Stimulated activated CD4-positive, alpha-beta T cell treated with anti-CD3 and anti-CD28 coated beads, TNF-alpha, amount 100 ng/mL, for 1 hour (primary cell): Measurements from ENCODE around the gene NADK.

Experiments
- DNase-seq, 3 donors: peaks; one replicate each; pipeline ENCODE4 v3.0.0-alpha.2; 2020; ENCODE audit warnings: low read depth in 3 of 3, low spot score in 1 of 3

The NADK gene

DNA sequence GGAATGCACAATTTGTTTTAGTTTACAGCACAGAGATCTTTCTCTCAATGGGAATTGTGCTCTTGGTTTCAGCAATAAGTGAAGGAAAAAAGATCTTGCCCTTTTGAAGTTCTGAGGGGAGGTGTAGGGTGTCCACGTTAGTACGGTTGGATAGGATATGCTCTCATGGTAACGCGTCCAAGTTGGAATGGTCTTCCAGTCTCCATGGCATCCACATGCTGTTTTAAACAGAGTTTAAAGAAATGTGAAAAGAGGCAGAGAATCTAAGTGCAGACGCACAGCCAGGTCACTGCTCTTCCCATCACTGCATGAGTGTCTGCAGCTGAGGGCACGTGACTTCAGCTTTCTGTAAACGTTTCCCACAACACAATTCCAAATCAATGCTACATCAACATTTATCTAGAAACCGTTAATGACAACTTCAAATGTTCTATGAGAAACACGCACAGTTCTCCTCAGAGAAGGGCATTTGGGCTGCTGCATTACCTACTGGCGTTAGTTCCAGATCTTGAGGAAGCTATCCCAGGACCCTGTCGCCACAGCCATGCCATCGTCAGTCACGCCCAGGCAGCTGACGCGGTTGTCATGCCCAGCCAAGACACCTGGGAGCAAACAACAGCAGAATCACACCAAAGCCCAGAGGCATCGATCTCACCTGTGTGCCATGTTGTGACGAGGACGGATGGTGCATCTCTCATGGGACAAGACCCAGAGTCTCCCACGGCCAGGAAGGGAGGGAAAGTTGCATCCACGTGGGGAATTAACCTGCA lies 8.8 kb upstream of the NADK start:
- DNase-seq, result no peak

- DNase-seq, result no peak
These were observed 7.4 kb upstream of the NADK start for GRCh38 chr1:1785666-1786065.

DNA sequence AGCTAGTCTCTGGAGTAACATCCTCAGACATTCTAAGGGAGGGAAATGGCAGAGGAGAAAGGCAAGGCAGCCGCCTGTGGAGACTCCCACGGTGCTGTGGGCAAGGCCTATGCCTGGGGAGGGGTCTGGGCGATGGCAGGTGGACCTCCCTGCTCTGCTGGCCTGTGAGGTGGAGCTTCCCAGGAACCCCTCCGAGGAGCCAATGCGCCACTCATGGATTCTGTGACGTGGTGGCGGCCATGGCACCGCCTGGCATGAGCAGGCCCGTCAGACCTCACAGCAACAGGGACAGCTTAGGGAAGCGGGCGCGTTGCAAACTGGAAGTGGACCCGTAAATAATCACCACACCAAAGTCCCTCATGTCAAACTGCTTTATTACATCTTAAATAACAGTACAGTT lies 6.7 kb upstream of the NADK start:
- DNase-seq, result no peak

DNA sequence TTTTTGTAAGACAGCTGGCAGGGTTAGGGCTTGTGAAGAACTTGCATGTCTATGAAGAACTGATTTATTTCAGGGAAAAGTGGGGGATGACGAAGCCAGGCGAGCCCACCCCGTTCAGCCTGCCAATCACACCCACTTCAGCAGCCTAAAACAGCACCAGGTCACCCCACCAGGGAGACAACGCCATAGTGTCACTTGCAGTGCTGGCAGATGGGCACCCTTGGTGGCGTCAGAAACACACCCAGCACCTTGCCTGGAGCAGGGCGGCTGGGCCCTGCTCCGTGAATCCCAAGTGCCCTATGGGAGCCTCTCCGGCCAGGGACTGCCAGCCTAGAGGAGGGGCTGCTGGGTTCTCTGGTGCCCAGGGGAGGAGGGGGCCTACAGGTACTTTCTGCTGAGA lies 5.0 kb upstream of the NADK start:
- DNase-seq, result no peak

- no peak for DNase-seq
These were observed 4.3 kb upstream of the NADK start for GRCh38 chr1:1782399-1783221.

DNA sequence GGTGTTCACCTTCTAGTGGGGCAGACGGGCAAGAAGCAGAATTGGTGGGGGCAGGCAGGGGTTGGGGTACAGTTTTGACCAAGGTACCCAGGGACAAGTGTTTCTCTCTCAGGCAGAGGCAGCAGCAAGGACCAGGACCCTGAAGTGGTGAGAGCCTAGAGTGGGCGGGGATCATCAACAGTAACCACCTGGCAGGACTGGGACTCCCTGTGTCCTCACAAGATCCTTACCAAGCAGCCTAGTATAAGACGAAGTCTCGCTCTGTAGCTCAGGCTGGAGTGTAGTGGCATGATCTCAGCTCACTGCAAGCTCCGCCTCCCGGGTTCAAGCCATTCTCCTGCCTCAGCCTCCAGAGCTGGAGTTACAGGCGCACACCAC lies 3.2 kb upstream of the NADK start:
- DNase-seq, result no peak

DNA sequence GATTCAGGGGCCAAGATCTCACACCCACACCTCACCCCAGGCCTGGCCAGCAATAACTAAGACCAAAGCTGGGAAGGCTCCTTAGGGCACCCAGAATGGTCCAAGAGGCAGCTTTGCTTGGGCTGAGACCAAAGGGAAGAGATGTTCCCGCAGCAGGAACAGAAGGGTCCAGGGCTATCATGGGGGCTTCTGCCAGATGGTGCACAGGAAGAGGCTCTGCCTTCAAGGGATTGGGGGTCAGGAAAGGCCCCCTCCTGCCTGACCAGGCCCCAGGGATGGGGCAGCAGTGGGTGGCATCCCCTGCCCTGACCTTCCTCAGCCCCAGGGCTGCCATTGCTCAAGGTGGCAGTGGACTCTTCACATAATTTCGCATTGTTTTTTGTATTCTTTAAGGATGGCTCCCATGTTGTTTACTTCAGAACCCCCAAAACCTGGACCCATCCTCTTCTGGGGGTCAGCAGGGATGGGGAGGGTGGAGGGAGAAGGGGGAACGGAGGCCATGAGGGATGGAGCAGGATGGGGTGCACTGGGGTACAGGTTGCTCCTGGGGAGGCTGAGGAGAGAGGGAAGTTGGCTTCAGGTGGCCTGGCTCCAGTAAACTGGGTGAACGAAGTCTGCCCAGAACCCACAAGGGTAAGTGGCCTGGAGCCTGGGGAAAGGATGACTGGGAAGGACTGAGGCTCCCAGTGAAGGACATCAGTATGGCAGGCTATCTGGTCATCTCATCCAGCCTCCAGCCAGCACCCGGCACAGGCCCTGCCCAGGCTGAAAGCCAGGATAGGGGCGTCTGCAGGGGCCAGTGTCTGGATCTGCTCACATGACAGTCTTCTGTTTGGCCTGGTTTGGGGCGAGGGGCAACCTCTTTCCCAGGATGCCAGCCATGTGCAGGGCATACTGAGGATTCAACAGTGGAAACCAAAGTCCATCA lies 2.6 kb upstream of the NADK start:
- no peak for DNase-seq

DNA sequence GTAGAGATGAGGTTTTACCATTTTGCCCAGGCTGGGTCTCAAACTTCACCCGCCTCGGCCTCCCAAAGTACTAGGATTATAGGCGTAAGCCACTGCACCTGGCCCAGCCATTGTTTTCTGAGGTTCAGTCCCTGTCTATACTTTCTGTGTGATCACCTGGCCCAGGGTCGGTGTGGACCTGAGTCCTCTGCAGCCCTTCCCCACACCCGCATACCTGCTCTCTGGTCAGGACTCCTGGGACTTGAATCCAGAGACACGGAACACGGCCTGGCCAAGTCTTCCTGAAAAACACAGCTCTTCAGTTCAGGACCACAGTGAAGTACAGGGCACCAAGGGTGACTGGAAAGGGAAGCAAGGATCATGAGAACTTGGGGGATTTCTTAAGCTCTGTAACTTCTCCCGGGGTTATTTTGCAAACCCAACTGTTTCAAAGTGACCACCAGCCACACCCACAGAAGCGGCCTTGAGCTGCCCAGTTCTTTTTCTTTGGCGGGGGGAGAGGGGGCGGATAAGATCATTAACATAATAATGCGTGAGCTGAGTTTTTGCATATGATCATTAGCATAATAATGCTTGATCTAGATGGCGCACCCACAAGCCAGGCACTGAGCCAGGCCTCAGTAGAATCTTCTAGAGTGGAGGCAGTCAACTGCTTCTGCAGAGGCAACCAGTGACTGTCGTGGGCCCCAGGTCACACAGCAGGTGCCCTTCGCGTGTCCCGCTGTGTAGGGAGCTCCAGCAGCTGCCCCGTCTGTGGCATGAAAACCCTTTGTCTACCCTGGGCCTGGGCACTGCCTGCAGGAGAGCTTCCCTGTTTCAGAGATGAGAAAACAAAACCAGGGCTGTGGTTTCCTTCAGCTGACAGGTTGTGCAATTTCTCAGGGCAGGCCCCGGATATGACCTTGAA lies 1.7 kb upstream of the NADK start:
- peak in 1 of 3 donors; percentile 15 for DNase-seq

DNA sequence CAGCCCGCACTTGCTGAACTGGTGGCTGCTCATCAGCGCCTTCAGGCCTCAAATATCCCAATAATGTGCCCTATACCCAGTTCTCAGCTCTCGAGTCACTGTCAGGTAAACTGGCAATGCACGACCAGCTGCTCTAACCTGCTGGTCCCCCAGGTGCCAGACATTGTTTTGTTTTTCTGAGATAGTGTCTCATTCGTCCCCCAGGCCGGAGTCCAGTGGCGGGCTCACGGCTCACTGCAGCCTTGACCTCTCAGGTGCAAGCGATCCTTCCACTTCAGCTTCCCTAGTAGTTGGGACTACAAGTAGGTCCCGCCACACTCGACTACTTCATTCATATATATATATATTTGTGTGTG lies 1.0 kb upstream of the NADK start:
- DNase-seq, result no peak

- peak; percentile 29 to 63 (median 45) for DNase-seq
These were observed 521 bp upstream of the NADK start for GRCh38 chr1:1778663-1779319.

- DNase-seq, result no peak
These were observed 729 bp downstream of the NADK start for GRCh38 chr1:1777583-1777899.

DNA sequence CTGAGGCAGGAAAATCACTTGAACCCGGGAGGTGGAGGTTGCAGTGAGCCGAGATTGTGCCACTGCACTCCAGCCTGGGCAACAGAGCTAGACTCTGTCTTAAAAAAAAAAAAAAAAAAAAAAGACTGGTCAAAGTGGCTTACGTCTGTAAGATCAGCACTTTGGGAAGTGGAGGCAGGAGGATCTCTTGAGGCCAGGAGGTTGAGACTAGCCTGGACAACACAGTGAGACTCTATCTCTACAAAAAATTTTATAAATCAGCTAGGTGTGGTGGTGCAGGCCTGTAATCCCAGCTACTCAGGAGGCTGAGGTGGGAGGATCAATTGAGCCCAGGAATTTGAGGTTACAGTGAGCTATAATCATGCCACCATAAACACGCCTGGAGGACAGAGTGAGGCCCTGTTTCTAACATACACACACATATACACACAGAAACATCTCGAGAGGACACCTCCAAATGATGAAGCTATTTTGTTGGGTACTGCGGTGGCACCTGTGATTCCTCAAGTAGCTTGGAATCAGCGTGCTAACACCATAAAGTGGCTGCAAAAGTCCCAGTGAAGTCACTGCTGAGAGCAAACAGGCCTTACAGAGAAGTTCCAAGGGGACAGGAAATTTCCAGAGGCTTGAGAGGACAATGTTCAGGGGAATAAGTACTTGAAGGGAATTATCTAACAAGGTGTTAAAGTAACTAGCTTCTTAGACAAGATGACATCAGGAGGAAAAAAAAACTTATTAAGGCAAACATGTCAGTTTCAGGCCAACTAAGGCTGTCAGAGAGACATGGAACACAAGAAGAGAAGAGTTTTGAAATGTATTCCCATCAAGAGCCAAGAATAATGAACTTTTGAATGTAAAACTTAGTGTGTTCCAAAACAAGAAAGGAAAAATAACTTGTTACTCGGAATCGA lies 1.3 kb downstream of the NADK start:
- DNase-seq, result no peak

DNA sequence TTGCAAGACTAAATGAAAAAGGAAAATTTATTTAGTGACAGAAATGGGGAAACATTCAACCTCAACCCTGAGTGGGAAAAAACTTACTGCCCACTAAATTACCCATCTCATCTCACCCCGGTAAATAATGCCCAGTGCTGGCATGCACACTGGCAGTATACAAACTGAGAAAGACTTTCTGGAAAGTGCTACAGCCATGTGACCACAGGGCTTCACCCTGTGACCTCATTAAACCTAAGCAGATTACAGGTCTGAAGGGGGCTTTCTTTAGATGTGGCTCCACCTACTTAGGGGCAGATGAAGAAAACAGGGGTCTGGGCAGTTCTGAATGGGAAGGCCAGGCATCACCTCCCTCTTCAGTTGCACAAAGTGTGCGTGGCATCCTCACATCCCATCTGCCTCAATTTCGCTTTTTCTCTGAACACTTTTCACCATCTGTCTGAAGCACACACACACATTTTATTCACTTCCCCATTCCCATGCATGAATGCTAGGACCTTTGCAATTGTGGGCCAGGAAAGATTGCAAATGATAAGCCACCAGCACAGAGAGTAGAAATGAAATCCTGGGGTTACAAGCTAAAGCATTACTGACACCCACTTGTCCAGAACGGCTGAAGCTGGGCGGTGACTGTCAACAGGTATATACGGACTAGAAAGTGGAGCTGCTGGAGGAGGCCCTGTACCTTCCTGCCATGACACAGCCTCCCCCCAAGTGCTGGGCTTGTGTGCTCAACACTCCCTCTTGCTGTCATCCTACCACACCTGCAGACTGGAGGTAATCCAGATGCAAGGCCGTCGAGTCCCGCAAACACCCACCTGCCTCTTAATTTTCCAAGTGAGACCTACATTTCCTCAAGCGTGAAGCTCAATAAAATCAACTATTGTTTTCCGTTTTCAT lies 2.7 kb downstream of the NADK start:
- no peak for DNase-seq

DNA sequence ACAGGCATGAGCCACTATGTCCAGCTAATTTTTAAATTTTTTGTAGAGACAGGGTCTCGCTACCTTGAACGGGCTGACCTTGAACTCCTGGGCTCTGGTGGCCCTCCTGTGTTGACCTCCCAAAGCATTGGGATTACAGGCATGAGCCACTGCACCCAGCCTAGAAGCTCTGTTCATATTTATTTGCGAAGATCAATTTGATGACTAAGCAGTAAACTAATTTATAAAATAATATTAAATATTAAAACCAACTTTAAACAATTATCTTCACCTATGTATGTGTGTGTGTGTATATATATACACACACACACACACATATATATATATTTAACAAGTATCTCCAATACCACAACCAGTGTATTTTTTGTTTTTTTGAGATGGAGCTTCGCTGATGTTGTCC lies 4.4 kb downstream of the NADK start:
- no peak for DNase-seq

- DNase-seq, result no peak
These were observed 7.2 kb downstream of the NADK start for GRCh38 chr1:1771096-1771495.

GRCh38 chr1:1770102-1770501 lies 8.2 kb downstream of the NADK start:
- DNase-seq, result no peak

DNA sequence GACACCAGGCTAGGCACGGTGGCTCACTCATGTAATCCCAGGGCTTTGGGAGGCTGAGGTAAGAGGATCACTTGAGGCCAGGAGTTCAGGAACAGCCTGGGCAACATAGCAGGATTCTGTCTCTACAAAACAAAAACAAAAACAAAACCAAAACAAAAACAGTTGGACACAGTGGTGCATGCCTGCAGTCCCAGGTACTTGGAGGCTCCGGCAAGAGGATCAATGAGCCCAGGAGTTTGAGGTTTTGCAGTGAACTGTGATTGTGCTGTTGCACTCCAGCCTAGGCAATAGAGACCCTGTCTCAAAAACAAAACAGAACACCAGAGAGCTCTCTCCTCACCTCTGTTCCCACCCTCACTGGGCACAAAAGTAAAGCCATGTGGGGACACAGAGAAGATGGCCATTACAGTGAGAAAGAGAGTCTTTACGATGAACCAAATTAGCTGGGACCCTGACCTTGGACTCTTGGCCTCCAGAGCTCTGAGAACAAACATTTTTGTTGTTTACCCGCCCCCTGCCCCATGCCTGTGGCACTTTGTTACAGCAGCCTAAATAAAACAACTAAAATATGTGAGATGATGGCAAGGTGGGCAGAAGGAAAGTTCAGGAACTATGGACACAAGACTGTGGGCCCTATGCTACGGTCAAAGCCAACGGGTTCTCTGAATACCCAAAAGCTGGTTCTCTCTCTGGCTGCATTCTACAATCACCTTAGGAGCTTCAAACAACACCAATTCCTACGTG lies 9.8 kb downstream of the NADK start:
- DNase-seq, result no peak
